CD4-positive, alpha-beta T cell treated with Interferon gamma for 1 hour (primary cell): ENCODE data around the gene OR2D3.
"Not testable (repeated sequence)": the region's sequence is repeated elsewhere in the genome, so short reads cannot be mapped to it uniquely, and the experiment has no call there.

ENCODE experiments used
- DNase-seq: peaks from one replicate; pipeline ENCODE4 v3.0.0-alpha.2; 2020

The OR2D3 gene, protein sequence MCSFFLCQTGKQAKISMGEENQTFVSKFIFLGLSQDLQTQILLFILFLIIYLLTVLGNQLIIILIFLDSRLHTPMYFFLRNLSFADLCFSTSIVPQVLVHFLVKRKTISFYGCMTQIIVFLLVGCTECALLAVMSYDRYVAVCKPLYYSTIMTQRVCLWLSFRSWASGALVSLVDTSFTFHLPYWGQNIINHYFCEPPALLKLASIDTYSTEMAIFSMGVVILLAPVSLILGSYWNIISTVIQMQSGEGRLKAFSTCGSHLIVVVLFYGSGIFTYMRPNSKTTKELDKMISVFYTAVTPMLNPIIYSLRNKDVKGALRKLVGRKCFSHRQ

DNA sequence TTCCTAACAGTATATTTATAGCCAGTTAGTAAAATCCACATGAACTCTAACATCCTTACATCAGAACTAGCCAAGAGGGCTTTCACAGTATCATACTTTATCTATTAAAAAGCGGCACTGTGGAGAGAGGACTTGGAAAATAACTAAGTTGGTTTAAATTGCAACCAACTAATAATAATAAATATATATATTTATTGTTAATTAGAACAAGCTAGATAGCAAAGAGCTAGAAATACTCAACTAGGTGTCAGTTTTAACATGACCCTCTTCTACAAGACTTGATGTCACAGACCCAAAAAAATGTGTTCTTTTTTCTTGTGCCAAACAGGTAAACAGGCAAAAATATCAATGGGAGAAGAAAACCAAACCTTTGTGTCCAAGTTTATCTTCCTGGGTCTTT, at the start of gene OR2D3:
OR2D3 (plus strand) TSS at position 301 of the 400 bp plus-strand sequence; CDS start at position 301, 0 bp downstream.
- no peak for DNase-seq

DNA sequence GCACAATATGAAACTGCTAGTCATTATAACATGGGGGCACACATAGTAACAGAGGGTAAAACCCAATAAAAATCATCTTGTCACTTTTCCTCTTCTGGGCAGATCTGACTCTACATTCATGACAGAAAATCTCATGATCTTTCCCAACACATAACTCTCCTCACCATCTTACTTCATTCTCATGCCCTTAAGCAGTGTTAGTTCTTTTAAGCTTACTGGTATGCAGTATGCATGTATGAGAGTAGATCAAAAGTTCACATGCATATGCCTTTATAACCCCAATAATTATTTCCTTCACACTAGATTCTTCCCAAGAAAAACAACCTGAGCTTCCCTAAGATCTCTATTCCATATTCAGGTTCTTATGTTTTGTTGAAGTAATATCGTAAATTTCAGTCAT, 49.5 kb upstream of the OR2D3 start:
- DNase-seq = no peak

DNA sequence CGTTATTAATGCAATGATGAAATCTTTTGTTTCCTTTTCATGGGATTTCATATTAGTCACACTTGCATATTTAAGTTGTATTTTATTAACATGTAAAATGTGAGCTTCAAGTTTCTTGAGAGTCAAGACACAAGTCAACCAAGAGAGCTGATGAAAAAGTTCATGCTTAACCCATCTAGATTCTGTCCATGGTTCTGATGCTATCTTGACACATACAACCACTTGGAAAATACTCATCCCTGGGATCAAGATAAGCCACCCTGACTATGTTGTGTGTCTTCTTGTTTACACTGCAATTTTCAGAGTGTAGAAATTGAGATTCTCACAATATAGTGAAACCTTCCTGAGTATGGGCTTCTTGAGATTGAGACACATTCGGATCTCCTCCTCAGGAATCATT, 45.0 kb upstream of the OR2D3 start:
- no peak for DNase-seq

DNA sequence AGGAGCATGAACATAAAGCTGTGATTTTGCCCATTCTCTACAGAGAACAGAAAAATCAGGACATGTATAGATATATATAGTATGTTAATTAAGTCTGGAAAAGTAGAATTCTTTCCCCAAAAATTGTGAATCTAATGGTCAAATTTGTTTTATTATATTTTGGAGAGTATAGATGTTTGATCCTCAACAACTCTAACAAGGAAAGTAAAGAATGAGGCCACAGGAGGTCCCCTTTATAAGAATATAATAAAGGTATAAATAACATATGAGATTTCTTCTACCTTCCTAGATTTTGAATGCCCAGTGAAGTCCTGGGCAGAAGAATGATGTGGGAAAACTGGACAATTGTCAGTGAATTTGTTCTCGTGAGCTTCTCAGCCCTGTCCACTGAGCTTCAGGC, 44.5 kb upstream of the OR2D3 start, which contains the start of gene OR10A4:
OR10A4 (plus strand) TSS at position 301 of the 400 bp plus-strand sequence; CDS start at position 324, 23 bp downstream.
- no peak for DNase-seq

DNA sequence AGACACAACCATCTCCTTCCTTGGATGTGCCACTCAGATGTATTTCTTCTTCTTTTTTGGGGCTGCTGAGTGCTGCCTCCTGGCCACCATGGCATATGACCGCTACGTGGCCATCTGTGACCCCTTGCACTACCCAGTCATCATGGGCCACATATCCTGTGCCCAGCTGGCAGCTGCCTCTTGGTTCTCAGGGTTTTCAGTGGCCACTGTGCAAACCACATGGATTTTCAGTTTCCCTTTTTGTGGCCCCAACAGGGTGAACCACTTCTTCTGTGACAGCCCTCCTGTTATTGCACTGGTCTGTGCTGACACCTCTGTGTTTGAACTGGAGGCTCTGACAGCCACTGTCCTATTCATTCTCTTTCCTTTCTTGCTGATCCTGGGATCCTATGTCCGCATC, 43.9 kb upstream of the OR2D3 start:
- no peak for DNase-seq

DNA sequence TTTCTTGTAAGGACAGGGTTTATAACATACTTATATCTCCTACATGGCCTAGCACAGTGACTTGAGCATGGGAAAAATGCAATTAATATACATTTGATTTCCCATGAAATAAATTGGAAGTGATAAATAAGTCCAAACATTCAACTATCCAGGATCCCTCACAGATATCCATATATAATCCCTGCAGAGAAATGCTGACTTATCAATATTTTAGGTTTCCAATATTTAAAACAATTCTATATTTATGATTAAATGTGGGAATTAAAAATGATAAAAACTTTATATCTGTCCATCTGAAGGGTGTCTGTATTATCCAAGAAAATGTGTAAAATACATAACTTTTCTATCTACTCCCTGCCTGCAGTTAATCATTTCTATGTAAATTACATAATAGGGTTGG, 38.1 kb upstream of the OR2D3 start:
- DNase-seq = no peak

DNA sequence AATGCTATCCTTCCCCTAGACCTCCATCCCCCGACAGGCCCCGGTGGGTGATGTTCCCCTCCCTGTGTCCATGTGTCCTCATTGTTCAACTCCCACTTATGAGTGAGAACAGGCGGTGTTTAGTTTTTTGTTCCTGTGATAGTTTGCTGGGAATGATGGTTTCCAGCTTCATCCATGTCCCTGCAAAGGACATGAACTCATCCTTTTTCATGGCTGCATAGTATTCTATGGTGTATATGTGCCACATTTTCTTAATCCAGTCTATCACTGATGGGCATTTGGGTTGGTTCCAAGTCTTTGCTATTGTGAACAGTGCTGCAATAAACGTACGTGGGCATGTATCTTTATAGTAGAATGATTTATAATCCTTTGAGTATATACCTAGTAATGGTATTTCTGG, 33.1 kb upstream of the OR2D3 start:
- not testable (repeated sequence) for DNase-seq

DNA sequence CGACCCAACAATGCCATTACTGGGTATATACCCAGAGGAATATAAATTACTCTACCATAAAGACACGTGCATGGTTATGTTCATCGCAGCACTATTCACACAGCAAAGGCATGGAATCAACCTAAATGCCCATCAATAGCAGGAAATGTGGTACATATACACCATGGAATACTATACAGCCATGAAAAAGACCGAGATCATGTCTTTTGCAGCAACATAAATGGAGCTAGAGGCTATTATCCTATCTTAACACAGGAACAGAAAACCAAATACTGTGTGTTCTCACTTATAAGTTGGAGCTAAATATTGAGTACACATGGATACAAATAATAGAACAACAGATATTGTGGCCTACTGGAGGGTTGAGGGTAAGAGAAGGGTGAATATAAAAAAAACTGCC, 32.0 kb upstream of the OR2D3 start:
- no peak for DNase-seq

DNA sequence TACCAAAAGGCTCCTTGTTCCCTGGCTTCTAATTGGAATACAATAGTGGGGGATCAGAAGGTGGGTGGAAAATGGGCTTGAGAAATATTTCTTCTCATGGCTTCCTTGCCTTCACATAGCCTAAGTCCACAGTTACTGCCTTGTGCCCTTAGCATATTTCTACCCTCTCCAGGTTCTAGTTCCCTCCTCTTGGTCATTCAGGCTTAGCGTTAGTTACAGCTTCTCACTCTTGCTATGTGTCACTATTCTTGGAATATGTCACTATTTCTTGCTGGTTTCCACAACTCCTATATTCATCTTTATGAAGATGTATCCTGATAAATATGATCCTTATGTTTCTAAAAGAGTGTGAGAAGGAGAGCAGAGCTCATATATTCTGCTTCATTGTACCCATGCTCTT, 31.0 kb upstream of the OR2D3 start:
- DNase-seq = no peak

DNA sequence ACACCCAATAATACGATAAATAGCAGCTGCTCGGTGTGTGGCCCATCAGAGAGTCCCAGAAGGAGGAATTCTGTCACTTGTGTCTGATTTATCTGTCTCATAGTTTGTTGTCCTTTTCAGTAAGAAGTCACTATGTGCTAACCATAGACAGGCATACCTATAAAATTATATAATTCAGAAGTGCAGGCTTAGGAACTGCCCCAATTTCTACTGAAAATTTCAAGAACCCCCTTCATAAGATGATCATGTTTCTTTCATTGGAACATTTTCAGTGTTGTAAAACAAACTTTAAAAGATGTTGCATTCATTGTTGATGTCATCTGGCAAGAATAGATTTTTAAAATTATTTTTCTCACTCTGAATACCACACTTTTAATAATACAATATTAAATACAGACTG, 28.4 kb upstream of the OR2D3 start, which contains the start of gene OR2D2:
OR2D2 (minus strand) TSS at position 101 of the 400 bp plus-strand sequence; CDS start at position 101, 0 bp downstream.
- no peak for DNase-seq

DNA sequence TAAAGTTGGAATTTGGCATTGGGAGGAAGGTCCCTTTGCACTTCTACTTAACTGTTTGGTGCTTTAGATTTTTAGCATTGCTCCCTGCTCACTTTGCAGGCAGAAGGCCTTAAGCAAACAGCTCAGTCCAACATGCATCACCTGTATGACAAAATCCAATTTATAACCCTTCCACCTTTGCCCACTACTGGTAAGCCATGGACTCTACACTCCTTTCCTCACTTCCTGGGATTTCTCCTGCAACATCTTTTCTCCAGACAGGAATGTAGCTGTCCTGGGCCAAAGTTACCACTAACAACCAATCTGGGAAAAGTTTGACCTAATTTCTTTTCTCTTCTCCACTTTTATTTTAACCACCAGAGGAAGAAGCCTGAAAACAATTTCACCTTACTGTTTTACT, 26.7 kb upstream of the OR2D3 start:
- DNase-seq = no peak

DNA sequence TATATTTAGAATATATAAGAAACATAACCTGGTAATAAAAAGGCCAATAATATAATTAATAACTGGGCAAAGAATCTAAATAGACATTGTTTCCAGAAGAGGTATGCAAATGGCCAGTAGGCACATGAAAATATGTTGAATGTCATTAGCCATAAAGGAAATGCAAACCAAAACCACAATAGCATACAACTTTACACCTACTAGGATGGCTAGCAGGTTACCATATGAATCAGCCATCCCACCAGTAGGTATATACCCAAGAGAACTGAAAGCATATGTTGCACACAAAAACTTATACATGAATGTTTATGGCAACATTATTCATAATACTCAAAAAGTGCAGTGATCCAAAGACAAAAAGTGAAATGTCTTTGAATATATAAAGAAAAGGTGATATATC, 25.8 kb upstream of the OR2D3 start:
- no peak for DNase-seq

DNA sequence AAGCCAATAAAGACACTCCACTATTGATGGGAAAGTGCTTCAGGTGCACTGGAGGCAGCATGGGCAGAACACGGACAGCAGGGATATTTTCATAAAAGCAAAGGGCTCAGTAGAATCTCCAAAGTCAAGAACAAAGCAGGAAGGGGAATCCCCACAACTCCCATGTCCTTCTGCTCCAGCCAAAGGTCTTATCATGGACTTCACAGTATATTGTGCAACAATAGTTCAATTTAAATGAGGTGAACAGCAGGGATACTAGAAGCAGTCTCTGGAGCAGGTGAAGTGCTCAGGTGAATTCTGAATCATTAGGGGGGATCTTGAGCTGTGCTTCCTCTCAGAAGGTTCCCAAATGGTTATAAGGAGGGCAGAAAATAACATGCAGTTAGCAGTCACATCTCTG, 21.9 kb upstream of the OR2D3 start:
- no peak for DNase-seq

DNA sequence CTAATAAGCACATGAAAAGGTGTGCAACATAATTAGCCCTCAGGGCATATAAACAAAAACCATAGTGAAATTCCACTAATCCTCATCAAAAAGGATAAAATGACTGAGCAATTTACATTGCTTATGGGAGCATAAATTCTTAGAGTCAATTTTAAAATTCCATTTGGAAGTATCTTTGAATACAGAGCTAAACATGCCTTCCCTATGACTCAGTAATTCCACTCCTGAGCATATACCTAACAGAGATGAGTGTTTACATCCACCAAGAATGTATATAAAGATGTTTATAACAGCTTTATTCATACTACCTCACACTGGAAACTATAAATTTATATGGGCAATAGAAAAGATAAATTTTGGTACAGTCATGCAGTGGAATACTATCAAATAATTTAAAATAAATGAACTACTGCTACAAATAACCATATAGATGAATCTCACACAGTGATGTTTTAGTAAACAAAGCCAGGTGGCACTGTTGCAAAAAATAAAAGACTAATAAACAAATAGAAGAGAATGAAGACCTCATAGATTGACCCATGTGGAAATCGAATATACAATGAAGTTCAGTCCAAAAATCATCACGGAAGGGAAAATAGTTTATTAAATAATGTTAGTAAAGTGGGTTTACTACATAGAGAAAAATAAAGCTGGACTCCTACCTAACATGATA, 20.3 kb upstream of the OR2D3 start:
- DNase-seq = no peak

DNA sequence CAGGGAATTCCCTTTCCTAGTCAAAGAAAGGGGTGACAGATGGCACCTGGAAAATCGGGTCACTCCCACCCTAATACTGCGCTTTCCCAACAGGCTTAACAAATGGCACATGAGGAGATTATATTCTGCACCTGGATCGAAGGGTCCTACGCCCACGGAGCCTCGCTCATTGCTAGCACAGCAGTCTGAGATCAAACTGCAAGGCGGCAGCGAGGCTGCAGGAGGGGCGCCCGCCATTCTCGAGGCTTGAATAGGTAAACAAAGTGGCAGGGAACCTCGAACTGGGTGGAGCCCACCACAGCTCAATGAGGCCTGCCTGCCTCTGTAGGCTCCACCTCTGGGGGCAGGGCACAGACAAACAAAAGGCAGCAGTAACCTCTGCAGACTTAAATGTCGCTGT, 16.0 kb upstream of the OR2D3 start:
- not testable (repeated sequence) for DNase-seq

DNA sequence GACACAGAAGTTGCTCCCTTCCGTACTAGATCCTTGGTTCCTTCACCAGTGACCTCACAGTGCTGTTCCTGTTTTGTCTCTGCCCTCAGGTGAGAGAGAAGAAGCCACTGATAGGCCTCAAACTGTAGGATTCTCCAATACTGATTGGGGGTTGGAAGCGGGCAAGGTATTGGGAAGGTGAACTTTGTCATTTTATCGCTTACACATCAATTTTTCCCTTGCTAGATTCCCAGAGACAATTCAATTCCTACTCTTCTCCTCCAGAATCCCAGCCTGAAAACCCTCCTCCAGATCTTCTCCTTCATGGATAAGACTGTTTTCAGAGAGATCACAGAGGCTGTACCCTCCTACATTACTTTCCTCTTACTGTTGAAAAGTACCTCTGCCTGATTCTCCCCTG, 9.4 kb upstream of the OR2D3 start:
- no peak for DNase-seq

DNA sequence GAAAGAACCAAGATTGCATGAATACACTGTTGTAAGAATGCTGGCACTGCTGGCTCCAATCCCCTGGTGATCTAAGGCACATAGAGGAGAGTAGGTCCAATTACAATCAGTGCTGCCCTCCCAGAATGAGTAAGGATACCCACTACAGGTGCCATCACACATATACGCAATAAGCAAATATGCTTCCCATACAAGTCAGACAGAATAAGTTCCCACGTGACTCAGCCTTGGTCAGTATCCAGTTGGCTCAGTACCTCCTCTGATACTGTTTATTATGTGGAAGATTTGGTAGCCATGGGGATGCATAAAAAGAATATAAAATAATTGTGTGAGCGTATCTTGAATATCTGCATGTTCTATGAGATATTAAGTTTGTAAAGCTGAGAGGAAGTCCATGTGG, 8.9 kb upstream of the OR2D3 start:
- DNase-seq = no peak

DNA sequence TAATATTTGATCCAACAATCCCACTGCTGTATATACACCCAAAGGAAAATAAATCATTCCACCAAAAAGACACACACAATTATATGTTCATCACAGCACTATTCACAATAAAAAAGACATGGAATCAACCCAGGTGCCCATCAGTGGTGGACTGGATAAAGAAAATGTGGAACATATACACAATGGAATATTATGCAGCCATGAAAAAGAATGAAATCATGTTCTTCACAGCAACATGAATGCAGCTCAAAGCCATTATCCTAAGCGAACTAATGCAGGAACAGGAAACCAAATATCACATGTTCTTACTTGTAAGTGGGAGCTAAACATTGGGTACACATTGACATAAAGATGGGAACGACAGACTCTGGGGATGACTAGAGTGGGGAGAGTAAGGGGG, 1.1 kb upstream of the OR2D3 start:
- no peak for DNase-seq

DNA sequence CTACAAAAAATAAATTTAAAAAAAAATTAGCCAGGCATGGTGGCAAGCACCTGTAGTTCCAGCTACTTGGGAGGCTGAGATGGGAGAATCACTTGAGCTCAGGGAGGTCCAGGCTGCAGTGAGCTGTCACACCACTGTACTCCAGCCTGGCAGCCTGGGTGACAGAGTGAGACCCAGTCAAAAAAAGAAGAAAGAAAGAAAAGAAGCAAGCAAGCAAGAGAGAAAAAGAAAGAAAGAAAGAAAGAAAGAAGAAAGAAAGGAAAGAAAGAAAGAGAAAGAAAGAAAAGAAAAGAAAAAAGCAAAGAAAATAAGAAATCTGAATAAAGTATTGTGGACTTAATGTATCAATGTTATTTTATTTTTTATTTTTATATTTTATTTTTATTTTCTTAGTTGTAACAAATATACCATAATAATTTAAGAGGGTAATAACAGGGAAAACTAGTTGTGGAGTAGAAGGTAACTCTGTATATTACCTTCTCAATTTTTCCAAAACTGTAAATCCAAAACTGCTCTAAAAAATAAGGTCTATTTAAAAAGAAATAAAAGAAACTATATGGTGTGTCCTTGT, 4.3 kb downstream of the OR2D3 start:
- DNase-seq = no peak

DNA sequence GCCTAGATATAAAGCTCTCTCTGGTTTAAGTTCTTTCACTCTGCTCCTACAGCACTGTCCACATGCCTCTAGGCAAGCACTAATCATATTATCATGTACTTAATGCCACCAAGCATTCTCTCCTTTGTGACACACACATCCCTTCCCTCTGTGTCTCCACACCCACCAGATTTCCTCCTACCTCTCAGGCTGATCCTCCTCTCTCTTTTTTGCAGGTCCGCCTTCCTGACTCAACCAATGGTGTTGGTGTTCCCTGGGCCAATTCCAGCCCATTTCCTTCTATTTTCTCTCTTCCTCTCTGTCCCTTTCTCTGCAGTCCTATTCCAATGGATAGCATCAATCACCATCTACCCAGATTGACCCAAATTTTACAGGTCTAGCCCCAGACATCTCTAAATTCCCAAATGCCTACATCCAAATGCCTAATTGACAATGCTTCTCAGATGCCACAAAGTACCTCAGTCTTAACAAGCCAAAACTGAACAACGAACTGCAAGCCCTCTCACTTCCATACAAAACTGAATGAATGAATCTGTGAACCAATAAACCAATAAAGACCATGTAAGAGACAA, 4.9 kb downstream of the OR2D3 start:
- no peak for DNase-seq

DNA sequence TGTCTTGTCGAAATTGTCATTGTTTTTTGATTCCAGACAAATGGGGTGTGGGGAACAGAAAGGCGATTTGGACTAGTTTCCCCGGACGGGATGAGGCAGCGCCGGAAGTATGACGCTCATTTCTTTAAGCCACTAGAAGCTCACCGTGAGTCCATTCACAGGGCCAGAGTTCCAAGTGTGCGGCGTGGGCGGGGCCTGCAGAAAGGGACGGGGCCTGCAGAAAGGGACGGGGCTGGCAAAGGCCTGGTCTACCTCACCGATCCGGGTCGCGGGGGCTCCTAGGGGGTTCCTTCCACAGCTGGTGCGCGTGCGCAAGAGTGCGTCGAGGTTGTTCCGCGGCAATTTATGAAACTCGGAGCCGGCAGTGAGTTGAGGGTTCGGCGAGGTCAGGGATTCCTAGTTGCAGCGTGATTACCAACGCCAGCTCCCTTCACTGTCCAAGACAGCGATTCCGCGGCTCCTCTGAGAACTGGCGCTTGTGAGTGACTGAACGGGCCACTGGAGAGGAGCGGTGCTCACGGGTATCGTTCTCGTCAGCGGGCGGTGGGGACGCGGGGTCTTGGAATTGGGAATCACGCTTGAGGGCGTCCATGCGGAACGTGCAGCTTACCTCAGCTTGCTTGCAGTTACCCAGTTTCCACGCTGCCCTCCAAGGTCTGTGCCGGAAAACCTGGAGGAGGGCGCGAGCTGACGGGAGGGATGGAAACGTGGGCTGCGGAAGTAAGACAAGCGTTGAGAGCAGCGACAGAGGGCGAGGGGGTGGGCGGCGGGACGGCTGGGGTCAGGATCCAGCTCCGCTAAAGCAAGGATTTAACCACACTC, 5.6 kb downstream of the OR2D3 start, which contains the start of gene ZNF215:
ZNF215 (plus strand) TSS at position 219 of the 822 bp plus-strand sequence. CDS start 5,847 bp downstream, outside the sequence.
- DNase-seq = peak; percentile 55

DNA sequence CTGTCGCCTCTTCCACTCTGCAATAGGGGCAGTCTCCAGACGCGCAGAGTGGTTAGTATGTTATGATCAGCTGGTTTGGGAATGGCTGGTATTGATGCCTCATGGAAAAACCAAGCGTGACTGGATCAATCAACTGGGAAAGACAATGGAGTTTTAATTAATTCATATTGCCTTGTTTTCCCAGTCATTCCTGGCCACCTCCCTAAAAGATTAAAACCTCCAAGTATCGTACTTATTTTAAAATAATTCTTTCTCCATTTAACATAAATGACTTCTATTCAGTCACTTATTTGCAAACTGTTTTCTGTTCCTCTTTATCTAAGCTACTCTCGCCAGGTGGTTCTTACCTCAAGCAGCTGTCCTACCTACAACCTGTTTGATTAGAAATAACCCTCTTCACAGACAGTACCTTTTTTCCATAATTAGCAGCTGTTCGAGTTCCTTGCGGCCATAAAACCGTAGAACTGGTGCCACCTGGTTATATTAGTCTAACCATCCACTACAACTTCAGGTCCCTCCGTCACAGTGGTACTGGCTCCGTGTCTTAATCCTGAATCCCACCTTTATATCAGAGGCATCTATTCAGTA, 6.3 kb downstream of the OR2D3 start:
- peak; percentile 2 for DNase-seq
